ENCODE measurements around the gene RANBP10. TPM values are rescaled to one million over a fixed set of nuclear protein-coding genes. Genes with fewer than 3 reads are reported as not detected.

Gene RANBP10
- total and polyA plus RNA-seq, 2 of the 13 experiments (the other 11 are each of a cell fraction or from before 2014, with no cell fraction given): 9.2 to 22.7 TPM

DNA sequence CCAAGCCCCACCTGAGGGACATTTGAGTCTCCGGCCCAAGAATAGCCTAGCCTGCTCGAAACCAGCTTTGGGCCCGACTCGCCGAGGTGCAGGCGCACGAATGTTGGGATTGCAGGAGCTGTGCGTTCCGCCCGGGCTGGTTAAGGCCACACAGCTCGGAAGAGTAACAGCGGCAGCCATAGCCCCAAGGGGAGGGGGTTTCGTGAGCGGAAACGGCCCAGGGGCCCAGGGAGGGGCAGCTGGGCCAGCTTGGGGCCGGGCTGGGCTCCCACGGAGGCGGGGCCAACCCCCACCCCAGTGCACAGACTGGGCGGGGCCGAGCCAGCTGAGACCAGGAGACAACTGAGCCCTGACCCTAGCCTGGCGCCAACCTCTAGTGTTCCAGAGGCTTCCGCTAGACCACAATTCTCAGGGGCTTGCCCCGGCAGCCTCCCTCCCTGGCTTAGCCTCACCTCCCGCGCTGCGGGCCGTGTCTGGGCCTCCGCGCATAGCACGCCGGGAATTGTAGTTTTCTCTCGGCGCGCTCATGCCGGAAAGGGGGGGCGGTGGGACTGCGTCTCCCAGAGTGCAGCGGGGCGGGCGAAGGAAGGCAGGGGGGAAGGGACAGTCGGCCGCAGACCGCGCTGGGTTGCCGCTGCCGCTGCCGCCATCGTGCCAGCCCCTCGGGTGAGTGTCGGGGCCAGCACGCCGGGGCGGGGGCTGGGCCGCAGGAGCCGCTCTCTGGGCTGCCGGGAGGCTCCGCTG, 40.1 kb upstream of the RANBP10 start, which contains the start of gene NUTF2 (continued):
- TF ChIP-seq, protein P1, sequence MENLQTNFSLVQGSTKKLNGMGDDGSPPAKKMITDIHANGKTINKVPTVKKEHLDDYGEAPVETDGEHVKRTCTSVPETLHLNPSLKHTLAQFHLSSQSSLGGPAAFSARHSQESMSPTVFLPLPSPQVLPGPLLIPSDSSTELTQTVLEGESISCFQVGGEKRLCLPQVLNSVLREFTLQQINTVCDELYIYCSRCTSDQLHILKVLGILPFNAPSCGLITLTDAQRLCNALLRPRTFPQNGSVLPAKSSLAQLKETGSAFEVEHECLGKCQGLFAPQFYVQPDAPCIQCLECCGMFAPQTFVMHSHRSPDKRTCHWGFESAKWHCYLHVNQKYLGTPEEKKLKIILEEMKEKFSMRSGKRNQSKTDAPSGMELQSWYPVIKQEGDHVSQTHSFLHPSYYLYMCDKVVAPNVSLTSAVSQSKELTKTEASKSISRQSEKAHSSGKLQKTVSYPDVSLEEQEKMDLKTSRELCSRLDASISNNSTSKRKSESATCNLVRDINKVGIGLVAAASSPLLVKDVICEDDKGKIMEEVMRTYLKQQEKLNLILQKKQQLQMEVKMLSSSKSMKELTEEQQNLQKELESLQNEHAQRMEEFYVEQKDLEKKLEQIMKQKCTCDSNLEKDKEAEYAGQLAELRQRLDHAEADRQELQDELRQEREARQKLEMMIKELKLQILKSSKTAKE (CRISPR knock-in tag; IDR thresholded peaks at IDR 0.05; ENCODE audit: borderline replicate concordance): peak; percentile 90
- TF ChIP-seq, protein P2, sequence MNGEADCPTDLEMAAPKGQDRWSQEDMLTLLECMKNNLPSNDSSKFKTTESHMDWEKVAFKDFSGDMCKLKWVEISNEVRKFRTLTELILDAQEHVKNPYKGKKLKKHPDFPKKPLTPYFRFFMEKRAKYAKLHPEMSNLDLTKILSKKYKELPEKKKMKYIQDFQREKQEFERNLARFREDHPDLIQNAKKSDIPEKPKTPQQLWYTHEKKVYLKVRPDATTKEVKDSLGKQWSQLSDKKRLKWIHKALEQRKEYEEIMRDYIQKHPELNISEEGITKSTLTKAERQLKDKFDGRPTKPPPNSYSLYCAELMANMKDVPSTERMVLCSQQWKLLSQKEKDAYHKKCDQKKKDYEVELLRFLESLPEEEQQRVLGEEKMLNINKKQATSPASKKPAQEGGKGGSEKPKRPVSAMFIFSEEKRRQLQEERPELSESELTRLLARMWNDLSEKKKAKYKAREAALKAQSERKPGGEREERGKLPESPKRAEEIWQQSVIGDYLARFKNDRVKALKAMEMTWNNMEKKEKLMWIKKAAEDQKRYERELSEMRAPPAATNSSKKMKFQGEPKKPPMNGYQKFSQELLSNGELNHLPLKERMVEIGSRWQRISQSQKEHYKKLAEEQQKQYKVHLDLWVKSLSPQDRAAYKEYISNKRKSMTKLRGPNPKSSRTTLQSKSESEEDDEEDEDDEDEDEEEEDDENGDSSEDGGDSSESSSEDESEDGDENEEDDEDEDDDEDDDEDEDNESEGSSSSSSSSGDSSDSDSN (CRISPR knock-in tag; IDR thresholded peaks at IDR 0.05): peak; percentile 73
- TF ChIP-seq MEIS2 (CRISPR knock-in tag; IDR thresholded peaks at IDR 0.05) (peak; percentile 56; the same call in 1 of the 2 replicates), ZNF326 (CRISPR knock-in tag; IDR thresholded peaks at IDR 0.05; ENCODE audit: borderline replicate concordance) (no peak), SNRNP70 (IDR thresholded peaks at IDR 0.05; ENCODE audit: low read depth, low read length) (no peak), ZC3H13 (CRISPR knock-in tag; IDR thresholded peaks at IDR 0.05) (no peak), MED8 (CRISPR knock-in tag; IDR thresholded peaks at IDR 0.05; ENCODE audit: insufficient replicate concordance) (peak; percentile 40), ZFP36L1 (CRISPR knock-in tag; IDR thresholded peaks at IDR 0.05) (peak; percentile 78; the same call in 1 of the 2 replicates), SNAI1 (CRISPR knock-in tag; IDR thresholded peaks at IDR 0.05; ENCODE audit: borderline replicate concordance) (0 out of 2 replicates have a peak, but pooled peaks have one; percentile 84), FOXA1 (IDR thresholded peaks at IDR 0.05) (no peak), FOXA1 (CRISPR knock-in tag; IDR thresholded peaks at IDR 0.05) (no peak), AGO2 (optimal IDR thresholded peaks at IDR 0.05; ENCODE audit: low read depth, low read length) (peak; percentile 83)
- TF ChIP-seq, protein P3, sequence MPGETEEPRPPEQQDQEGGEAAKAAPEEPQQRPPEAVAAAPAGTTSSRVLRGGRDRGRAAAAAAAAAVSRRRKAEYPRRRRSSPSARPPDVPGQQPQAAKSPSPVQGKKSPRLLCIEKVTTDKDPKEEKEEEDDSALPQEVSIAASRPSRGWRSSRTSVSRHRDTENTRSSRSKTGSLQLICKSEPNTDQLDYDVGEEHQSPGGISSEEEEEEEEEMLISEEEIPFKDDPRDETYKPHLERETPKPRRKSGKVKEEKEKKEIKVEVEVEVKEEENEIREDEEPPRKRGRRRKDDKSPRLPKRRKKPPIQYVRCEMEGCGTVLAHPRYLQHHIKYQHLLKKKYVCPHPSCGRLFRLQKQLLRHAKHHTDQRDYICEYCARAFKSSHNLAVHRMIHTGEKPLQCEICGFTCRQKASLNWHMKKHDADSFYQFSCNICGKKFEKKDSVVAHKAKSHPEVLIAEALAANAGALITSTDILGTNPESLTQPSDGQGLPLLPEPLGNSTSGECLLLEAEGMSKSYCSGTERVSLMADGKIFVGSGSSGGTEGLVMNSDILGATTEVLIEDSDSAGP (CRISPR knock-in tag; IDR thresholded peaks at IDR 0.05; ENCODE audit: borderline replicate concordance): peak; percentile 93
- TF ChIP-seq, protein P4, sequence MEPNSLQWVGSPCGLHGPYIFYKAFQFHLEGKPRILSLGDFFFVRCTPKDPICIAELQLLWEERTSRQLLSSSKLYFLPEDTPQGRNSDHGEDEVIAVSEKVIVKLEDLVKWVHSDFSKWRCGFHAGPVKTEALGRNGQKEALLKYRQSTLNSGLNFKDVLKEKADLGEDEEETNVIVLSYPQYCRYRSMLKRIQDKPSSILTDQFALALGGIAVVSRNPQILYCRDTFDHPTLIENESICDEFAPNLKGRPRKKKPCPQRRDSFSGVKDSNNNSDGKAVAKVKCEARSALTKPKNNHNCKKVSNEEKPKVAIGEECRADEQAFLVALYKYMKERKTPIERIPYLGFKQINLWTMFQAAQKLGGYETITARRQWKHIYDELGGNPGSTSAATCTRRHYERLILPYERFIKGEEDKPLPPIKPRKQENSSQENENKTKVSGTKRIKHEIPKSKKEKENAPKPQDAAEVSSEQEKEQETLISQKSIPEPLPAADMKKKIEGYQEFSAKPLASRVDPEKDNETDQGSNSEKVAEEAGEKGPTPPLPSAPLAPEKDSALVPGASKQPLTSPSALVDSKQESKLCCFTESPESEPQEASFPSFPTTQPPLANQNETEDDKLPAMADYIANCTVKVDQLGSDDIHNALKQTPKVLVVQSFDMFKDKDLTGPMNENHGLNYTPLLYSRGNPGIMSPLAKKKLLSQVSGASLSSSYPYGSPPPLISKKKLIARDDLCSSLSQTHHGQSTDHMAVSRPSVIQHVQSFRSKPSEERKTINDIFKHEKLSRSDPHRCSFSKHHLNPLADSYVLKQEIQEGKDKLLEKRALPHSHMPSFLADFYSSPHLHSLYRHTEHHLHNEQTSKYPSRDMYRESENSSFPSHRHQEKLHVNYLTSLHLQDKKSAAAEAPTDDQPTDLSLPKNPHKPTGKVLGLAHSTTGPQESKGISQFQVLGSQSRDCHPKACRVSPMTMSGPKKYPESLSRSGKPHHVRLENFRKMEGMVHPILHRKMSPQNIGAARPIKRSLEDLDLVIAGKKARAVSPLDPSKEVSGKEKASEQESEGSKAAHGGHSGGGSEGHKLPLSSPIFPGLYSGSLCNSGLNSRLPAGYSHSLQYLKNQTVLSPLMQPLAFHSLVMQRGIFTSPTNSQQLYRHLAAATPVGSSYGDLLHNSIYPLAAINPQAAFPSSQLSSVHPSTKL (CRISPR knock-in tag; IDR thresholded peaks at IDR 0.05): peak; percentile 79
- TF ChIP-seq, protein P5, sequence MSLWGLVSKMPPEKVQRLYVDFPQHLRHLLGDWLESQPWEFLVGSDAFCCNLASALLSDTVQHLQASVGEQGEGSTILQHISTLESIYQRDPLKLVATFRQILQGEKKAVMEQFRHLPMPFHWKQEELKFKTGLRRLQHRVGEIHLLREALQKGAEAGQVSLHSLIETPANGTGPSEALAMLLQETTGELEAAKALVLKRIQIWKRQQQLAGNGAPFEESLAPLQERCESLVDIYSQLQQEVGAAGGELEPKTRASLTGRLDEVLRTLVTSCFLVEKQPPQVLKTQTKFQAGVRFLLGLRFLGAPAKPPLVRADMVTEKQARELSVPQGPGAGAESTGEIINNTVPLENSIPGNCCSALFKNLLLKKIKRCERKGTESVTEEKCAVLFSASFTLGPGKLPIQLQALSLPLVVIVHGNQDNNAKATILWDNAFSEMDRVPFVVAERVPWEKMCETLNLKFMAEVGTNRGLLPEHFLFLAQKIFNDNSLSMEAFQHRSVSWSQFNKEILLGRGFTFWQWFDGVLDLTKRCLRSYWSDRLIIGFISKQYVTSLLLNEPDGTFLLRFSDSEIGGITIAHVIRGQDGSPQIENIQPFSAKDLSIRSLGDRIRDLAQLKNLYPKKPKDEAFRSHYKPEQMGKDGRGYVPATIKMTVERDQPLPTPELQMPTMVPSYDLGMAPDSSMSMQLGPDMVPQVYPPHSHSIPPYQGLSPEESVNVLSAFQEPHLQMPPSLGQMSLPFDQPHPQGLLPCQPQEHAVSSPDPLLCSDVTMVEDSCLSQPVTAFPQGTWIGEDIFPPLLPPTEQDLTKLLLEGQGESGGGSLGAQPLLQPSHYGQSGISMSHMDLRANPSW (CRISPR knock-in tag; IDR thresholded peaks at IDR 0.05; ENCODE audit: borderline replicate concordance): peak; percentile 96; the same call in 1 of the 2 replicates

Data from HepG2 (cell line).